CD14-positive monocyte (primary cell): ENCODE measurements around the gene SLC22A17. TPM values are rescaled to one million over a fixed set of nuclear protein-coding genes. Genes with fewer than 3 reads are reported as not detected.
"Not testable (repeated sequence)": the region's sequence is repeated elsewhere in the genome, so short reads cannot be mapped to it uniquely, and the experiment has no call there.

Experiments
- DNase-seq, 3 donors: peaks; one replicate each; pipeline ENCODE4 v3.0.0-alpha.2; 2011 to 2022
- H2AFZ ChIP-seq: 2 replicates; pipeline ENCODE4 v1.6.0; 2012; ENCODE audit warnings: mild to moderate bottlenecking, low read depth, low read length, inconsistent platforms; ENCODE audit not compliant: insufficient read depth, poor library complexity, severe bottlenecking
- H3K27ac ChIP-seq, 2 donors: 1 replicate in 1 of 2; 2 replicates in 1 of 2; pipeline ENCODE4 v1.5.1; 2012 to 2013; ENCODE audit warnings: low read length in 2 of 2, control low read depth in 1 of 2, inconsistent platforms in 1 of 2, low read depth in 1 of 2, mild to moderate bottlenecking in 1 of 2
- H3K27me3 ChIP-seq, 2 donors: one replicate each; pipeline versions ENCODE4 v1.6.0 to v1.6.1; 2011 to 2013; ENCODE audit warnings: low read length in 2 of 2; ENCODE audit not compliant: control insufficient read depth in 2 of 2, insufficient read depth in 2 of 2
- H3K36me3 ChIP-seq, 2 donors: replicated peaks in 1 of 2; 1 replicate in 1 of 2; 2 replicates in 1 of 2; pipeline versions ENCODE4 v1.5.1 to v1.6.1; 2012 to 2013; ENCODE audit warnings: low read length in 2 of 2, control low read depth in 1 of 2, inconsistent platforms in 1 of 2, mild to moderate bottlenecking in 1 of 2; ENCODE audit not compliant: insufficient read depth in 2 of 2, control insufficient read depth in 1 of 2
- H3K4me1 ChIP-seq, 2 donors: 1 replicate in 1 of 2; 2 replicates in 1 of 2; pipeline versions ENCODE4 v1.5.1 to v1.6.1; 2012 to 2013; ENCODE audit warnings: low read length in 2 of 2, control low read depth in 1 of 2, inconsistent platforms in 1 of 2, mild to moderate bottlenecking in 1 of 2, moderate library complexity in 1 of 2; ENCODE audit not compliant: insufficient read depth in 2 of 2, control insufficient read depth in 1 of 2
- H3K4me2 ChIP-seq: replicated peaks from 2 replicates; pipeline ENCODE3; 2012; ENCODE audit warnings: low read length, moderate library complexity, mild to moderate bottlenecking; ENCODE audit not compliant: poor library complexity, severe bottlenecking; ENCODE audit errors: extremely low read depth
- H3K4me3 ChIP-seq, 3 experiments: fragments of 200-600 bp in 1 of 3; sonication (generic) in 1 of 3; replicated peaks in 1 of 3; 1 replicate in 2 of 3; 2 replicates in 1 of 3; pipeline ENCODE4 v1.5.1; 2011 to 2013; ENCODE audit warnings: low read length in 3 of 3, mild to moderate bottlenecking in 3 of 3, control low read depth in 2 of 3, low read depth in 2 of 3, inconsistent platforms in 1 of 3, moderate library complexity in 1 of 3
- H3K79me2 ChIP-seq: 2 replicates; pipeline ENCODE4 v1.6.0; 2012; ENCODE audit warnings: mild to moderate bottlenecking, control low read depth, inconsistent platforms, low read length, moderate library complexity; ENCODE audit not compliant: insufficient read depth
- H3K9ac ChIP-seq: 2 replicates; pipeline ENCODE4 v1.6.0; 2017; ENCODE audit warnings: low read length, mild to moderate bottlenecking; ENCODE audit not compliant: insufficient read depth, poor library complexity, severe bottlenecking
- H3K9me3 ChIP-seq, 2 donors: replicated peaks in 1 of 2; 1 replicate in 1 of 2; 2 replicates in 1 of 2; pipeline versions ENCODE4 v1.5.1 to v1.6.1; 2012 to 2013; ENCODE audit warnings: low read length in 2 of 2, control low read depth in 1 of 2; ENCODE audit not compliant: control insufficient read depth in 1 of 2, insufficient read depth in 1 of 2
- H4K20me1 ChIP-seq: 2 replicates; pipeline ENCODE4 v1.6.0; 2012; ENCODE audit warnings: mild to moderate bottlenecking, low read length, control low read depth, moderate library complexity; ENCODE audit not compliant: insufficient read depth
- H3K27ac Mint-ChIP-seq, 7 donors: one replicate each; pipeline ENCODE4 v1.8.0; 2020; ENCODE audit warnings: mild to moderate bottlenecking in 7 of 7, mixed read lengths in 7 of 7, moderate library complexity in 6 of 7, inconsistent platforms in 2 of 7
- H3K27me3 Mint-ChIP-seq, 3 donors: one replicate each; pipeline ENCODE4 v1.8.0; 2021 to 2022; ENCODE audit warnings: low read depth in 3 of 3, mild to moderate bottlenecking in 3 of 3, mixed read lengths in 3 of 3, moderate library complexity in 3 of 3, inconsistent platforms in 1 of 3
- H3K36me3 Mint-ChIP-seq, 2 donors: one replicate each; pipeline ENCODE4 v1.8.0; 2020; ENCODE audit warnings: mixed read lengths in 2 of 2, inconsistent platforms in 1 of 2, mild to moderate bottlenecking in 1 of 2
- H3K4me1 Mint-ChIP-seq: one replicate; pipeline ENCODE4 v1.8.0; 2020; ENCODE audit warnings: mild to moderate bottlenecking, mixed read lengths
- H3K4me3 Mint-ChIP-seq, 2 donors: one replicate each; pipeline ENCODE4 v1.8.0; 2020; ENCODE audit warnings: mild to moderate bottlenecking in 2 of 2, mixed read lengths in 2 of 2, moderate library complexity in 1 of 2
- H3K9me3 Mint-ChIP-seq, 7 donors: one replicate each; pipeline ENCODE4 v1.8.0; 2020 to 2022; ENCODE audit warnings: mixed read lengths in 7 of 7, mild to moderate bottlenecking in 6 of 7, moderate library complexity in 6 of 7, inconsistent platforms in 2 of 7
- WGBS: methylation state at CpG from one replicate; pipeline ENCODE4 v1.1.5; 2013; ENCODE audit warnings: missing lambda C conversion rate; ENCODE audit not compliant: insufficient coverage; 5-methylcytosine and 5-hydroxymethylcytosine counted together
- intact Hi-C, 2 donors: fragments of 100-400 bp; cut with micrococcal nuclease; formaldehyde crosslinking; loops; one replicate each; pipeline versions ENCODE4 v1.15.0 to v1.15.1; 2023
- polyA plus RNA-seq, 3 donors: library from polyadenylated mRNA; depleted of rRNA in 1 of 3; unstranded in 2 of 3; stranded (reverse) in 1 of 3; fragments of 300-500 nt in 2 of 3; fragments of >200 nt in 1 of 3; fragmentation: Illumina TruSeq in 2 of 3; gene quantifications; 1 replicate in 2 of 3; 2 replicates in 1 of 3; pipeline ENCODE4 v1.2.3, GENCODE V29; 2012 to 2021
- TF ChIP-seq, protein P1 (sequence below): fragments of 200-600 bp; IDR thresholded peaks from one replicate; pipeline ENCODE4 v1.8.0; 2022; ENCODE audit warnings: antibody characterized with exemption, mild to moderate bottlenecking

The SLC22A17 gene
- polyA plus RNA-seq, 3 donors, result not detected

DNA sequence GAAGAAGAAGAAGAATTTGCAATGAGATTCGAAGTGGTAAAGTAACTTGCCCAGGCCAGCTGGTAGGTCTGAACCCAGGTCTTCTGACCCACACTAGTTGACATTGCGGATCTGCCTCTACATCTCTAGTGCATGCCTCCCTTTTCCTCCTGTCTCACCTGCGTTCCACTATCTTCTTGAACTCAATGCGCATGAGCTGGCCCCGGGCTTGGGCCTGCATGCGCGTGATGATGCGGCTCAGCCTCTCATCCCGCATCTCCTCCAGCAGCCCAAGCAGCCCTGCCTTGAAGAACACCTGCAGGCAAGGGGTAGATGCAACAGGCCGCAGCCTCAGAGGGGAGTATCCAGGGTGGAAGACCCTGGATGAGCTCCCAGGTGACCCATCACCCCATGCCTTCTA is 43.4 kb upstream of the SLC22A17 start:
- H3K27me3 ChIP-seq, result no peaks in the 10 kb centered on the region
- Mint-ChIP-seq H3K27me3 (peaks cover 6 to 8% (median 7%) of the 10 kb centered on the region in 3 donors), H3K9me3 (no peaks in the 10 kb centered on the region), H3K4me1 (peaks cover 4% of the 10 kb centered on the region), H3K27ac (no peak overlapping the region), H3K36me3 (no peaks in the 10 kb centered on the region), H3K4me3 (no peak overlapping the region)
- no peak for DNase-seq
- no peaks in the 10 kb centered on the region for H4K20me1 ChIP-seq
- no peak overlapping the region for H3K9ac ChIP-seq
- H3K4me2 ChIP-seq, result no peak overlapping the region
- WGBS, result 96% methylated on average over 9 of the region's 10 CpGs
- no peaks in the 10 kb centered on the region for H3K4me1 ChIP-seq
- no peak overlapping the region for H3K4me3 ChIP-seq
- H2AFZ ChIP-seq, result no peak overlapping the region
- H3K36me3 ChIP-seq, result no peaks in the 10 kb centered on the region
- TF ChIP-seq, protein P1, sequence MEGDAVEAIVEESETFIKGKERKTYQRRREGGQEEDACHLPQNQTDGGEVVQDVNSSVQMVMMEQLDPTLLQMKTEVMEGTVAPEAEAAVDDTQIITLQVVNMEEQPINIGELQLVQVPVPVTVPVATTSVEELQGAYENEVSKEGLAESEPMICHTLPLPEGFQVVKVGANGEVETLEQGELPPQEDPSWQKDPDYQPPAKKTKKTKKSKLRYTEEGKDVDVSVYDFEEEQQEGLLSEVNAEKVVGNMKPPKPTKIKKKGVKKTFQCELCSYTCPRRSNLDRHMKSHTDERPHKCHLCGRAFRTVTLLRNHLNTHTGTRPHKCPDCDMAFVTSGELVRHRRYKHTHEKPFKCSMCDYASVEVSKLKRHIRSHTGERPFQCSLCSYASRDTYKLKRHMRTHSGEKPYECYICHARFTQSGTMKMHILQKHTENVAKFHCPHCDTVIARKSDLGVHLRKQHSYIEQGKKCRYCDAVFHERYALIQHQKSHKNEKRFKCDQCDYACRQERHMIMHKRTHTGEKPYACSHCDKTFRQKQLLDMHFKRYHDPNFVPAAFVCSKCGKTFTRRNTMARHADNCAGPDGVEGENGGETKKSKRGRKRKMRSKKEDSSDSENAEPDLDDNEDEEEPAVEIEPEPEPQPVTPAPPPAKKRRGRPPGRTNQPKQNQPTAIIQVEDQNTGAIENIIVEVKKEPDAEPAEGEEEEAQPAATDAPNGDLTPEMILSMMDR, result no peak
- H3K27ac ChIP-seq, result no peak overlapping the region
- intact Hi-C loops, result no loop called here
- H3K79me2 ChIP-seq, result no peaks in the 10 kb centered on the region
- H3K9me3 ChIP-seq, result no peaks in the 10 kb centered on the region

DNA sequence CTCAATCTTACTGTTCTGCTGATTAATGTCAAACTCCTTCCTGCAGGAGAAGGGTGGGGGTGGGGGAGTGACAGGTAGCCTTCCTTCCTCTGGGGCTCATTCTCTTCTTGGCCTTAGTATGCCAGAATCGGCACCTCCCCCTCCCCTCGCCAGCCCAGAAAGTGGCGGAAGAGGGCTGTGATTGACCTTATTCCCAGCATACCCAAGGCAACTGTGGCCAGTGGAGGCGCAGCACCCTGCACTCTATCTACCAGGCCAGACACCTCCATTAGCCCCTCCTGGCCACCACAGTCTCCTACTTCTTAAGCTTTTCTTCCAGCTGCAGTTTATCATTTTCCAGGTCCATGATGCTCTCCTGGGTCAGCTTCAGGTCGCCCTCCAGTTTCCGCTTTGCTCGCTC is 39.9 kb upstream of the SLC22A17 start:
- Mint-ChIP-seq H3K36me3 (no peaks in the 10 kb centered on the region), H3K4me3 (no peak overlapping the region), H3K9me3 (no peaks in the 10 kb centered on the region), H3K27me3 (peaks cover 4 to 11% (median 9%) of the 10 kb centered on the region in 3 donors), H3K27ac (no peak overlapping the region), H3K4me1 (no peaks in the 10 kb centered on the region)
- H2AFZ ChIP-seq, result no peak overlapping the region
- no peaks in the 10 kb centered on the region for H4K20me1 ChIP-seq
- H3K9me3 ChIP-seq, result no peaks in the 10 kb centered on the region
- no peaks in the 10 kb centered on the region for H3K36me3 ChIP-seq
- H3K27ac ChIP-seq, result no peak overlapping the region
- no peak overlapping the region for H3K4me2 ChIP-seq
- H3K4me3 ChIP-seq, result no peak overlapping the region
- 80% methylated on average over 1 of the region's 7 CpGs for WGBS
- intact Hi-C loops, result no loop called here
- no peak for DNase-seq
- H3K27me3 ChIP-seq, result no peaks in the 10 kb centered on the region
- H3K4me1 ChIP-seq, result no peaks in the 10 kb centered on the region
- H3K9ac ChIP-seq, result no peak overlapping the region
- H3K79me2 ChIP-seq, result no peaks in the 10 kb centered on the region
- TF ChIP-seq, protein P1, result no peak

DNA sequence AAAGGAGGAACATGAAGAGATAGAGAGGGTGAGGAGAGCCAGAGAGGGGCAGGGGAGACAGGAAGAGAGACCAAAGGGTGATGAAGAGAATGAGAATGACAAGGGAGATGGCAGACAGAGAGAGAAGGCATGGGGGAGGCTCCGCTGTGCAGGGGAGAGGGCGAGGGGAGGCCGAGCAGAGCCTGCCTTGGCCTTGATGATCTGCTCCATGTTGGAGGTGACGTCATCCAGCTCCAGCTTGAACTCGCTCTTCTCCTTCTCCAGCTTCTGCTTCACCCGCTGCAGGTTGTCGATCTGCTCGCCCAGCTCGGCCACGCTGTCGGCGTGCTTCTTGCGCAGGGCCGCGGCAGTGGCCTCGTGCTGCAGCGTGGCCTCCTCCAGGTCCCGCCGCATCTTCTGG is 37.2 kb upstream of the SLC22A17 start:
- H3K36me3 ChIP-seq, H3K4me1 ChIP-seq, H3K27ac ChIP-seq, H3K4me3 Mint-ChIP-seq, DNase-seq, H3K4me2 ChIP-seq, H3K9me3 Mint-ChIP-seq, H3K4me3 ChIP-seq, H3K9me3 ChIP-seq, H3K27me3 ChIP-seq, H3K27ac Mint-ChIP-seq, H3K79me2 ChIP-seq, H3K4me1 Mint-ChIP-seq, H4K20me1 ChIP-seq, intact Hi-C loops, H3K9ac ChIP-seq, H3K36me3 Mint-ChIP-seq, H2AFZ ChIP-seq: not testable (repeated sequence)
- H3K27me3 Mint-ChIP-seq, result peaks cover 4 to 11% (median 9%) of the 10 kb centered on the region in 3 donors
- no CpG with 5 or more reads among the region's 19 CpGs for WGBS
